NCI-H774 (cell line): ENCODE data around the gene SHANK1.
"Not testable (repeated sequence)": the region's sequence is repeated elsewhere in the genome, so short reads cannot be mapped to it uniquely, and the experiment has no call there.

Experiments used
- DNase-seq: peaks from one replicate; lab custom pipeline; 2025; lab: John Stamatoyannopoulos, UW

SHANK1 gene

DNA sequence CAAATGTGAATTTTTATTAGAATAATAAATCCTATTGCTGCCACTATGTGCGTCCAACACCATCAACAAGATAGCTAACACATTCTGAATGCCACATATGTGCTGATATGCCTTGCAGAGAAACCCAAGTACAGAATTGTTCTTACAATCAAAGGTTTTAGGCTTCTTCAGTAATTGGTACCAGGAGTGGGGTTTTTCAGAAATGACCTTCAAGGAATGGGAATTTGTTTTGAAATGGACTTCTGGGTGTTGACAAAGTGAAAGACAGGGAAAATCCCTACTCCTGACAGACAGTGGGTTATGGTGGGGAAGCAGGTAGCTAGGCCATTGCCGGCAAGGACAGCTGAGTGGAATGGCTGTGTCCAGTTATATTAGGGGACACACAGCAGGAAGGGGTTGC lies 85.6 kb downstream of the SHANK1 start:
- no peak for DNase-seq

DNA sequence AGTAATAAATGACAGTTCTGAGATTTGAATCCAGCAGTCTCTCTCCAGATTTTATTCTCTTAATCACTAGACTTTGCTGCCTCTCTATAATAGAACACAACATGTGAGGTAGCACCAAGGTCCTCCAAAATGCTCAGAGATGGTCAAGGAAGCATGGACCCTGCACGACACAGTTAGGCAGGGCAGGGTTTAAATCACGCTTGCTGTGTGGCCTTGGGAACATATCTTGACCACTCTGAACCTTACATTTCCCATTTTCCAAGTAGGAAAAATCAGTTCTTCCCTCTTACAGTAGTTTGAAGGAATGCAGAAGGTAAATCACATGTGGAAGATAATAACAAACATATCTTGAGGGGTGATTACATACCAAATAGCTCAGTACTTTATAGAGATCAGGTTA lies 86.2 kb downstream of the SHANK1 start:
- DNase-seq, result no peak

DNA sequence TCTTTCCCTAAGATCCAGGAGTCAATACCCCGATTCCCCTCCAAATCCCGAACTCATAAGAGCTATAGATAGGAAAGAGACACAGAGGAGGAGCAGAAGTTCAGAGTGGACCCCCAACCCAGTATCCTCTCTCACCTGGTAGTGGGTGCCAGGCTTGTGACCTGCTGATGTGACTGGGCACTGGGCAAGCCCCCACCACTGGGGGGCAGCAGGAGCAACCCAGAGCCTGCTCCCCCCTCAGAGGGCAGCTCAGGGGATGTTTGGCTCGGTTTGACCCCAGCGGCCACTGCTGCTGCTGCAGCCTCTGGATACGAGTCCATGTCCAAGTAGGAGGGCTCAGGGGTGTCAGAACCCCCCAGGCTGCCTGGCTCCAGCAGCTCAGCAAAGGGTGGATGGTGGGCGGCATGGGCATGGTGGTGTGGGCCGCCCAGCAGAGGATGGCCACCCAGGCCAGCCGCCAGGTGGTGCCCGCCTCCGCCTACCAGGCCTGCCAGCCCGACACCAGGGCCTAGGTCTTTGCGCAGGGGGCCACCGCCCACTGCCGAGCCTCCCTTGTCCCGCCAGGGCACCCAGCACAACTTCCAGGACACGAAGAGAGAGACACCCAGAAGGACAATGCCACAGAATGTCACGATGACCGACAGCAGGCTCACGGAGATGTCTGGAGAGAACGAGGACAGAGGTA lies 87.3 kb downstream of the SHANK1 start:
- DNase-seq, result no peak

DNA sequence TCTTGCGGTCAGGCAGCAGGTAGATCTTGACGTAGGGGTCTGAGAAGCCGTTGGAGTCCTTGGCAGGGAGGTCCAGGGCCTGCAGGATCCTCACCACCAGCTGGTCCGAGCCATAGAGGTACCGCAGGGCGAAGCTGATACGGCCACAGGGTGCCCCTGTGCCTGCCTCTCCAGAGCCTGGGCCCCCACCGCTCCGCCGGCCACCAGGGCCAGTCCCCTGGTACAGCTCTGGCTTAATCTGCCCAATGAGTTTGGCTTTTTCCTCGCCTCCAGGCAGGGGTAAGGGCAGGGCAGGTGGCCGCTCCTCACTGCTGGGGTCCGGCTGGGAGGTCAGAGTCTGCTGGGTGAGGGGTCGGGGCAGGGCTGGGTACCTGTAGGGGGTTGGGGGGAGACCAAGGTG lies 89.8 kb downstream of the SHANK1 start:
- DNase-seq, result no peak

DNA sequence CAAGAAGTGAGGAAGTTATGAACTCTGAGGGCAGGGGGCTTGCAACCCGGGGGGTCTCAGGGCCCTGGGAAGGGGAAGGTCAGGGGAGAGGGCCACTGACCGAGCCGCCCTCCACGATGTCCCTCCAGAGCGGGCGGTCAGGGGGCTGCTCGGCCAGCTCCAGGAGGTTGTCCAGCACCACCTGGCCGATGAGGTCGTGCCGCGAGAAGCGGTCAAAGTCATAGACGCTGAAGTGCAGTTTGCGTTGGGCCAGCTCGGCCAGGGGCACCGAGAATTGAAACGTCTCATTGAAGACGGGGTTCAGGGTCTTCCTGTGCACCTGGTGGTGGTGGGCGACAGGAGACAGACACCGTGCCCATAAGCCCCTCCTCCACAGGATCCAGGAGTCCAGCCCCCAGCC lies 90.4 kb downstream of the SHANK1 start:
- no peak for DNase-seq

DNA sequence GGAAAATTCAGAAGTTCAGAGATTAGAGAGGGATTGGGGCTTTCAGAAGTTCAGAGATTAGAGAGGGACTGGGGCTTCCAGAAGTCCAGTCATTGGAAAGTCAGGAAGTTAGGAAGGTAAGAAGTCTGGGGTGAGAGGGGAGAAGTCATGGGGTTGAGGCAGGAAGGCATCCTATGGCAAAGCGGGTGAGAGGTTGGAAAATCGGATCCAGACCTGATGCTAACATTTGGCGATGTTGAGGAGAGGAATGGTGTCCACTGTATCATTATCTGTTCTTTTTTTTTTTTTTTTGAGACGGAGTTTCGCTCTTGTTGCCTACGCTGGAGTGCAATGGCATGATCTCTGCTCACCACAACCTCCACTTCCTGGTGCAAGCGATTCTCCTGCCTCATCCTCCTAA lies 91.1 kb downstream of the SHANK1 start:
- DNase-seq, result no peak

DNA sequence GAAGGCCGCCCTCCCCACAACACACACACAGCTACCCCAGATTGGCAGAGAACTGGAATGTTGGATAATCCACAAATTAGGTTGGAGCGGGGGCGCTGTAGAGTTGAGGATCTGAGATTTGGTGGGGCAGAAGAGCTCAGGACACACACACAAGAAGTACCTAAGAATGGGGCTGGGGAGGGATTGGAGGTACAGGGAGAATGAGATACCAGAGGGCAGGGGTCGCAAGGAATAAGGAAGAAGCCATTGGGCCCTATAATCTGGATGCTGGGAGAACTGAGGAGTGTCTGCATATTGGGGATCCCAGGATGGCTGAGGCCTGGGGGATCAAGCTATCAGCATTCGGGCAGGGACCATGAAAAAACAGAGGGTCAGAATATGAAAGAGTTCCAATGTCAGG lies 91.5 kb downstream of the SHANK1 start:
- DNase-seq, result no peak

DNA sequence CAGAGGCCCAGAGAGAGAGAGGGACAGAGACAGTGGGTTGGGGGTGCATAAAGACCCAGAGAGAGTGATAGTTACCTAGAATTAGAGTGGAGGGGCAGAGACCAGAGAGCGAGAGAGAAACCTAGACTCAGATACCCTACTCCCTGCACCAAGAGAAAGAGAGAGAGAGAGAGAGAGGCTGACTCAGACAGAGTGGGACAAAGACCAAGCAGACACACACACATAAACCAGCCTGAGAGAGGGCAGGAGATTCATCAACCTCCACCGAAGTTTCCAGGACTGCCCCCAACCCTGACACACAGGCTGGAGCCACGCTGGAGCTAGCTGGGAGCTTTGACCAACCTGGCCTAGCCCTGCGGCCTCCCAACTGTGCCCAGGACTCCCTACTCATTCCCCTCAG lies 92.8 kb downstream of the SHANK1 start:
- DNase-seq, result no peak

DNA sequence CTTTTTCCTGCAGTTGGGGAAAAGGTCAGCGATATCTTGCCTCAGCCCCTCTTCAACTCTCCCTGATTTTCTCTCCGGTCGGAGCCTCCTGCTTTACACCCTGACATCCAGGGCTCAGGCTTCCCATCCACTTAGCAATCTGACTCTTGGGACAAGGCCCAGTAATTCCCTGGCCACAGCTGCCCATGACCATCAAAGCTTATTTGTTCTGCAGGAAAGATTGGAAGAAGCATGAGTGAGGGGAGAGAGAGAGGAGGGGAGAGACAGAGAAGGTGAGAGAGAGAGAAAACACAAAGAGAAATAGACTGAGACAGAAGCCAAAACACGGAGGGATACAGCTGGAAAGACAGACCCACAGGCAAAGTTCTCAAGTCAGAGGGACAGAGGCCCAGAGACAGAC lies 93.6 kb downstream of the SHANK1 start:
- no peak for DNase-seq

DNA sequence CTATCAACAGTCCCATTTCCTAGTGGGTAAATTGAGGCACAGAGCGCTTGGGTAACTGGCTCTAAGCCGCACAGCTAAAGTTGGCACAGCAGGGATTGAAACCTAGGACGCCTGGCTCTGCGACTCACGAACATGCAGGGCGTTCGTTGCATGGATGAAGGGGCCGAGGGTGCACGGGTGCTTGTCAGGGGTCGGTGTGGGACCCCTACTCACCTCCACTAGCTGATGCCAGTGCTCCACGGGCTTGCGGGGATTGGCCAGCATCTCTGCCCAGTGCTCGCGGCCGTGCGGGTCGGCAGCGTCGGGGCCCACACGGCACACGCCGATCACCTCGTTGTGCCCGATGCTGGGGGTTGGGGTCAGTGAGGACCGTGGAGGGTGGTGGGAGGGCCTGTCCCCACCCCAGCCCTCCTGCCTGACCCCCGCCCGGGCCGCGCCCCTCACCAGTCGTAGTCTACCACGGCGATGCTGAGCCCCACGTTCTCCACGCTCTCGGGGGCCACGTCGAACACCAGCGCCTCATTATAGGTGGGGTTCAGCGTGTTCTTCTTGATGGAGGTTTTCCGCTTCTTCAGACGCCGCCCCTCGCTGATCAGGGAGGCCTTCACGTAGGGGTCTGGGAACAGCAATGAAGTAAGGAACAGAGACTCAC lies 94.5 kb downstream of the SHANK1 start:
- DNase-seq, result no peak

DNA sequence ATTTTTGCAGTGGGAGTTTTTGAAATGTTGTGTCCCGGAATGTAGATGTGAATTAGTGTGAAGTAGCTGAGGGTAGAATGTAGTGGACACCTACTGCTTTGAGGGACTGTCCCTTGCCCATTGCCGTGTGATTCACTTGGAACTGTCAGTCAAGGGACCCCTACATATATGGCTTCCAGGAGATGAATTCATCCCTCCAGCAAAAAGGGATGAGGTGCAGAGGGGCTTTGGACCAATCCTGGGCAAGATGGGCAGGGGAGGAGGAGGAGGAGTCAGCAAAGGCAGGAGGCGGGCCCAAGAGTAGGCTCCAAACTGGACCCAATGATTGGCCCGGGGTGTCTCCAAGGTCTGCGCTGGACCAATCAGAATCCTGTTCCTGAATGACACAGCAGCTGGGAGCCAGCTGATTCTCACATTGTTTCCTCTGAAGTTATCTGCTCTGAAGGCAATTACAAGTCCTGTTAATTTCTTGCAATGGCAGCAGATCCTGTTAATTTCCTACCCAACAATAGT lies 99.2 kb downstream of the SHANK1 start:
- not testable (repeated sequence) for DNase-seq

DNA sequence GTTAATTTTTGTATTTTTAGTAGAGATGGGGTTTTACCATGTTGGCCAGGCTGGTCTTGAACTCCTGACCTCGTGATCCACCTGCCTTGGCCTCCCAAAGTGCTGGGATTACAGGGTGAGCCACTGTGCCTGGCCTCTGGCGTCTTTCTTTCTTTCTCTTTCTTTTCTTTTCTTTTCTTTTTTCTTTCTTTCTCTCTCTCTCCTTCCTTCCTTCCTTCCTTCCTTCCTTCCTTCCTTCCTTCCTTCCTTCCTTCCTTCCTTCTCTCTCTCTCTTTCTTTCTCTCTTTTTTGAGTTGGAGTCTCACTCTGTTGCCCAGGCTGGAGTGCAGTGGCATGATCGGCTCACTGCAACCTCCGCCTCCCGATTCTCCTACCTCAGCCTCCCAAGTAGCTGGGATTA lies 100.4 kb downstream of the SHANK1 start:
- not testable (repeated sequence) for DNase-seq

DNA sequence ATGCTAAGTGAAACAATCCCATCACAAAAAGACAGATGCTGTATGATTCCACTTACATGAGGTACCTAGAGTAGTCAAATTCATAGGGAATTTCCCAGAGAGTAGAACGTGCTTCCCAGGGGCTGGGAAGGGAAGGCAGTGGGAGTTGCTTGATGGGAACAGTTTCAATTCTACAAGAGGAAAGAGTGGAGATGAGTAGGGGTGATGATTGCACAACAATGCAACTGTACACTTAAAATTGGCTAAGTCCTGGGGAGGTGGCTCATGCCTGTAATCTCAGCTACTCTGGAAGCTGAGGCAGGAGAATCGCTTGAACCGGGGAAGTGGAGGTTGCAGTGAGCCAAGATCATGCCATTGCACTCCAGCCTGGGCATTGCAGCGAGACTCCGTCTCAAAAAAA lies 101.2 kb downstream of the SHANK1 start:
- not testable (repeated sequence) for DNase-seq

DNA sequence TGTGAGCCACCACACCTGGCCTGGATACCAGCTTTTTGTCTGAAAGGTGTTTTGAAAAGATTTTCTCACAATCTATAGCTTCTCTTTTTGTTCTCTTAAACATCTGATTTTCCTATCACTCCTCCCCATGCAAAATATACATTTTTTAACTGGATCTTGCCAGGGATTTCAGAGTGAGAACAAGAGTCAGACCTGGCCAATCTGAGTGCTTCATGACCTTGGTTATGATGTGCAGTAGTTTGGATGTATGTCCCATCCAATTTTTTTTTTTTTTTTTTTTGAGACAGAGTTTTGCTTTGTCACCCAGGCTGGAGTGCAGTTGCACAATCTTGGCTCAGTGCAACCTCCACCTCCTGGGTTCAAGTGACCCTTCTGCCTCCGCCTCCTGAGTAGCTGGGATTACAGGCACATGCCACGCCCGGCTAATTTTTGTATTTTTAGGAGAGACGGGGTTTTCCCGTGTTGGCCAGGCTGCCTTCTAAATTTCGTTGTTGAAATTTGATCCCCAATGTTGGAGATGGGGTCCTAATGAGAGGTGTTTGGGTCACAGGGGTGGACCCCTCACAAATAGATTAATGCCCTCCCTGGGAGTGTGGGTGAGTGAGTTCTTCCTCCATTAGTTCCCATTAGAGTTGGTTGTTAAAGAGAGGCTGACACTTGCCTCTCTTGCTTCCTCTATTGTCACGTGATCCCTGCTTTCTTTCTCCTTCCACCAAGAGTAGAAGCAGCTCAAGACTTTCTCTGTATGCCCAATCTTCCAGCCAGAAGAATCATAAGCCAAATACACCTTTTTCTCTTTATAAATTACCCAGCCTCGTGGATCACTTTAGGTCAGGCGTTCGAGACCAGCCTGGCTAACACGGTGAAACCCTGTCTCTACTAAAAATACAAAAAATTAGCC lies 106.8 kb downstream of the SHANK1 start:
- DNase-seq, result not testable (repeated sequence)
